Endothelial cell of umbilical vein (primary cell): Measurements from ENCODE around the gene SF3B5. TPM values are rescaled to one million over a fixed set of nuclear protein-coding genes. Genes with fewer than 3 reads are reported as not detected.

Experiments
- BruUV-seq: library from RNA; stranded (reverse); fragments of 400-500 nt; replicated peaks from 2 replicates; lab custom pipeline; 2021; lab: Mats Ljungman, UMichigan
- CTCF ChIA-PET: fragments of 300-600, 350-600 bp; sonication (Branson Sonifier 250); formaldehyde crosslinking; loops from one replicate; lab custom pipeline; 2021; ENCODE audit warnings: antibody characterized with exemption, inconsistent platforms; lab: Charles Lee
- POLR2A ChIA-PET: fragments of 300-600, 350-600 bp; sonication (Branson Sonifier 250); formaldehyde crosslinking; loops from one replicate; lab custom pipeline; 2021; ENCODE audit warnings: antibody characterized with exemption, inconsistent platforms; lab: Charles Lee
- DNase-seq: peaks from one replicate; pipeline ENCODE4 v3.0.0-alpha.2; 2011; ENCODE audit warnings: low read depth, low spot score
- FAIRE-seq: peaks from 2 replicates; lab custom pipeline; 2011; peaks lifted over from hg19 to GRCh38; lab: Jason Lieb, UNC
- H2AFZ ChIP-seq: 2 replicates; pipeline ENCODE4 v1.6.0; 2012; ENCODE audit warnings: low read depth, low read length, control low read depth, inconsistent platforms
- H3K27ac ChIP-seq: 2 replicates; pipeline ENCODE4 v1.5.1; 2011; ENCODE audit warnings: low read depth, mild to moderate bottlenecking, control low read depth, low read length, moderate library complexity; ENCODE audit not compliant: insufficient read depth
- H3K27me3 ChIP-seq, 2 experiments: 2 replicates each; pipeline versions ENCODE4 v1.6.0 to v1.6.1; 2011; ENCODE audit warnings: low read length in 2 of 2, mixed read lengths in 1 of 2; ENCODE audit not compliant: control insufficient read depth in 2 of 2, insufficient read depth in 2 of 2
- H3K36me3 ChIP-seq, 2 experiments: 2 replicates in 1 of 2; 3 replicates in 1 of 2; pipeline ENCODE4 v1.5.1; 2011; ENCODE audit warnings: low read length in 2 of 2, mild to moderate bottlenecking in 1 of 2, moderate library complexity in 1 of 2; ENCODE audit not compliant: control insufficient read depth in 2 of 2, insufficient read depth in 2 of 2; ENCODE audit errors: extremely low read depth in 1 of 2
- H3K4me1 ChIP-seq: 3 replicates; pipeline ENCODE4 v1.5.1; 2011; ENCODE audit warnings: mild to moderate bottlenecking, low read length; ENCODE audit not compliant: control insufficient read depth, insufficient read depth; ENCODE audit errors: extremely low read depth
- H3K4me2 ChIP-seq: 2 replicates; pipeline ENCODE4 v1.6.1; 2011; ENCODE audit warnings: low read length, control low read depth, mixed read lengths; ENCODE audit not compliant: insufficient read depth
- H3K4me3 ChIP-seq, 3 experiments: fragments of 200-600 bp in 1 of 3; sonication (generic), shearing (Covaris generic) in 1 of 3; replicated peaks in 1 of 3; 2 replicates each; pipeline ENCODE4 v1.5.1; 2011 to 2016; ENCODE audit warnings: control low read depth in 3 of 3, low read length in 3 of 3, mild to moderate bottlenecking in 2 of 3, inconsistent platforms in 1 of 3, low read depth in 1 of 3, moderate library complexity in 1 of 3; ENCODE audit not compliant: insufficient read depth in 1 of 3
- H3K79me2 ChIP-seq: 2 replicates; pipeline ENCODE4 v1.6.0; 2012; ENCODE audit warnings: low read length, inconsistent platforms; ENCODE audit not compliant: control insufficient read depth, insufficient read depth
- H3K9ac ChIP-seq: replicated peaks from 2 replicates; pipeline ENCODE3; 2011; ENCODE audit warnings: low read length, control low read depth; ENCODE audit not compliant: insufficient read depth; ENCODE audit errors: extremely low read depth
- H3K9me1 ChIP-seq: replicated peaks from 3 replicates; pipeline ENCODE4 v1.6.0; 2011; ENCODE audit warnings: mild to moderate bottlenecking, low read length; ENCODE audit not compliant: control insufficient read depth, insufficient read depth; ENCODE audit errors: extremely low read depth
- H3K9me3 ChIP-seq: replicated peaks from 2 replicates; pipeline ENCODE4 v1.5.1; 2012; ENCODE audit warnings: low read length, inconsistent platforms; ENCODE audit not compliant: control insufficient read depth, insufficient read depth
- H4K20me1 ChIP-seq: replicated peaks from 2 replicates; pipeline ENCODE3; 2011; ENCODE audit warnings: mild to moderate bottlenecking, low read length; ENCODE audit not compliant: control insufficient read depth, insufficient read depth; ENCODE audit errors: extremely low read depth
- CTCF ChIP-seq, 2 donors: IDR thresholded peaks; 1 replicate in 1 of 2; 2 replicates in 1 of 2; pipeline ENCODE4 v1.5.1; 2011; ENCODE audit warnings: low read length in 2 of 2, mild to moderate bottlenecking in 2 of 2, moderate library complexity in 2 of 2, control low read depth in 1 of 2, inconsistent platforms in 1 of 2, low read depth in 1 of 2; ENCODE audit not compliant: insufficient read depth in 1 of 2; ENCODE audit errors: extremely low read depth in 1 of 2
- EZH2 ChIP-seq: IDR thresholded peaks from 2 replicates; pipeline ENCODE4 v1.6.1; 2012; ENCODE audit warnings: borderline replicate concordance, low read depth, mild to moderate bottlenecking, moderate library complexity, low read length, inconsistent platforms; ENCODE audit not compliant: severe bottlenecking
- FOS ChIP-seq: IDR thresholded peaks from 2 replicates; pipeline ENCODE4 v1.6.1; 2011; ENCODE audit warnings: mild to moderate bottlenecking, low read length, moderate library complexity, borderline replicate concordance; ENCODE audit not compliant: insufficient read depth
- GATA2 ChIP-seq: IDR thresholded peaks from 2 replicates; pipeline ENCODE4 v1.7.0; 2011; ENCODE audit warnings: low read depth, mild to moderate bottlenecking, moderate library complexity, mixed read lengths, low read length; ENCODE audit not compliant: insufficient read length, insufficient read depth
- JUN ChIP-seq: IDR thresholded peaks from 2 replicates; pipeline ENCODE4 v1.6.1; 2011; ENCODE audit warnings: borderline replicate concordance, low read depth; ENCODE audit not compliant: insufficient read length, insufficient read depth
- MAX ChIP-seq: IDR thresholded peaks from 2 replicates; pipeline ENCODE4 v1.6.1; 2011; ENCODE audit not compliant: insufficient read depth, insufficient read length
- MYC ChIP-seq: IDR thresholded peaks from one replicate; pipeline ENCODE4 v1.6.1; 2011; ENCODE audit warnings: mild to moderate bottlenecking, low read depth, low read length
- POLR2A ChIP-seq: IDR thresholded peaks from 2 replicates; pipeline ENCODE4 v1.6.1; 2012; ENCODE audit warnings: low read depth, mild to moderate bottlenecking, control low read depth, low read length
- POLR2AphosphoS5 ChIP-seq: IDR thresholded peaks from 2 replicates; pipeline ENCODE4 v1.6.1; 2012; ENCODE audit warnings: low read depth, mild to moderate bottlenecking, control low read depth, low read length, moderate library complexity; ENCODE audit not compliant: insufficient read depth
- dilution Hi-C: fragments of 300-500 bp; cut with MboI; formaldehyde crosslinking; loops from one replicate; pipeline ENCODE4 v1.15.0; 2019; ENCODE audit warnings: low sequenced_read_pairs; ENCODE audit not compliant: extremely low pct_ligation_motif_present
- intact Hi-C: fragments of 100-400 bp; cut with micrococcal nuclease; formaldehyde crosslinking; loops from one replicate; pipeline ENCODE4 v1.10.0; 2022
- polyA plus RNA-seq, 4 experiments: library from polyadenylated mRNA; depleted of rRNA in 3 of 4; stranded (reverse) in 3 of 4; unstranded in 1 of 4; fragments of >200 nt; gene quantifications; 2 replicates each; pipeline versions ENCODE4 v1.2.1 to v1.2.3, GENCODE V29; 2011 to 2012; ENCODE audit warnings: missing spikeins in 1 of 4
- total RNA-seq: library from RNA; stranded (reverse); gene quantifications from 2 replicates; pipeline ENCODE4 v1.2.3, GENCODE V29; 2021

SF3B5 gene
- total and polyA plus RNA-seq, 2 donors (not counting 3 experiments of a cell fraction or from before 2014, with no cell fraction given), result 185 to 540 TPM

GRCh38 chr6:144122861-144123260 lies 27.5 kb upstream of the SF3B5 start:
- Histone ChIP-seq H3K9me3 (no peaks in the 10 kb centered on the region), H4K20me1 (no peaks in the 10 kb centered on the region), H3K4me2 (no peak overlapping the region), H3K27me3 (no peaks in the 10 kb centered on the region), H3K4me1 (no peaks in the 10 kb centered on the region), H3K9ac (no peak overlapping the region), H3K9me1 (no peaks in the 10 kb centered on the region), H3K79me2 (no peaks in the 10 kb centered on the region), H3K4me3 (no peak overlapping the region), H3K36me3 (no peaks in the 10 kb centered on the region), H2AFZ (no peak overlapping the region), H3K27ac (no peak overlapping the region)
- ChIA-PET CTCF (interaction anchor here (1.0 to 2.0 kb wide), 6 partner anchors 18 to 94 kb away, joined by 3 to 13 read pairs (median 4); no protein-coding TSS in a partner anchor), POLR2A (no interaction called here)
- no TSS peak for BruUV-seq
- dilution Hi-C loops (no loop called here), intact Hi-C loops (no loop called here)
- TF ChIP-seq POLR2A (no peak), GATA2 (no peak), POLR2AphosphoS5 (no peak), FOS (no peak), CTCF (IDR thresholded peaks at IDR 0.05; ENCODE audit: extremely low read depth in 1 of 2, insufficient read depth in 1 of 2, low read depth in 1 of 2, low read length in 2 of 2) (no peak), EZH2 (no peak), MYC (no peak), JUN (no peak), MAX (no peak)
- FAIRE-seq, result no peak
- DNase-seq, result no peak
